GM10266 (cell line): ENCODE data around the gene SCAPER.

Experiments used
- DNase-seq: peaks from one replicate; pipeline ENCODE4 v3.0.0; 2012; ENCODE audit errors: extremely low spot score
- TF ChIP-seq, protein P1 (sequence below): IDR thresholded peaks from 2 replicates; pipeline ENCODE4 v1.5.1; 2012; ENCODE audit warnings: mild to moderate bottlenecking, low read depth; ENCODE audit not compliant: control insufficient read depth, insufficient read depth; ENCODE audit errors: missing control alignments

Gene SCAPER

DNA sequence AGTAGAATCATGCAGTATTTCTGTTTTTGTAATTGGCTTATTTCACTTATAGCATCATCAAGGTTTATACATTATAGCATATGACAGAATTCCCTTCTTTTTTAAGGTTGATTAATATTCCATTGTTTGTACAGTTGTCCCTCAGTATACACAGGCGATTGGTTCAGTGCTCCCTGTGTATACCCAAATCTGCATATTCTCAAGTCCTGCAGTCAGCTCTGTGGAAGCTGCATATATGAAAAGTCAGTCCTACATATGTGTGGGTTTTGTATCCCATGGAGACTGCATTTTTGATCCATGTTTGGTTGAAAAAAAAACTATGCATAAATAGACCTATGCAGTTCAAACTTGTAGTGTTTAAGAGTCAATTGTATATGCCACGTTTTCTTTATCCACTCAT is 440.9 kb downstream of the SCAPER start:
- TF ChIP-seq, protein P1, sequence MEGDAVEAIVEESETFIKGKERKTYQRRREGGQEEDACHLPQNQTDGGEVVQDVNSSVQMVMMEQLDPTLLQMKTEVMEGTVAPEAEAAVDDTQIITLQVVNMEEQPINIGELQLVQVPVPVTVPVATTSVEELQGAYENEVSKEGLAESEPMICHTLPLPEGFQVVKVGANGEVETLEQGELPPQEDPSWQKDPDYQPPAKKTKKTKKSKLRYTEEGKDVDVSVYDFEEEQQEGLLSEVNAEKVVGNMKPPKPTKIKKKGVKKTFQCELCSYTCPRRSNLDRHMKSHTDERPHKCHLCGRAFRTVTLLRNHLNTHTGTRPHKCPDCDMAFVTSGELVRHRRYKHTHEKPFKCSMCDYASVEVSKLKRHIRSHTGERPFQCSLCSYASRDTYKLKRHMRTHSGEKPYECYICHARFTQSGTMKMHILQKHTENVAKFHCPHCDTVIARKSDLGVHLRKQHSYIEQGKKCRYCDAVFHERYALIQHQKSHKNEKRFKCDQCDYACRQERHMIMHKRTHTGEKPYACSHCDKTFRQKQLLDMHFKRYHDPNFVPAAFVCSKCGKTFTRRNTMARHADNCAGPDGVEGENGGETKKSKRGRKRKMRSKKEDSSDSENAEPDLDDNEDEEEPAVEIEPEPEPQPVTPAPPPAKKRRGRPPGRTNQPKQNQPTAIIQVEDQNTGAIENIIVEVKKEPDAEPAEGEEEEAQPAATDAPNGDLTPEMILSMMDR = no peak

GRCh38 chr15:76460871-76461270 is 444.3 kb downstream of the SCAPER start:
- TF ChIP-seq, protein P1 = no peak
- no peak for DNase-seq

More for the DNA sequence above, 440.9 kb downstream of the SCAPER start:
- no peak for DNase-seq

GRCh38 chr15:76460347-76460746 is 444.8 kb downstream of the SCAPER start:
- DNase-seq = no peak
- TF ChIP-seq, protein P1 = no peak

GRCh38 chr15:76451540-76451939 is 453.6 kb downstream of the SCAPER start:
- TF ChIP-seq, protein P1 = no peak
- no peak for DNase-seq

DNA sequence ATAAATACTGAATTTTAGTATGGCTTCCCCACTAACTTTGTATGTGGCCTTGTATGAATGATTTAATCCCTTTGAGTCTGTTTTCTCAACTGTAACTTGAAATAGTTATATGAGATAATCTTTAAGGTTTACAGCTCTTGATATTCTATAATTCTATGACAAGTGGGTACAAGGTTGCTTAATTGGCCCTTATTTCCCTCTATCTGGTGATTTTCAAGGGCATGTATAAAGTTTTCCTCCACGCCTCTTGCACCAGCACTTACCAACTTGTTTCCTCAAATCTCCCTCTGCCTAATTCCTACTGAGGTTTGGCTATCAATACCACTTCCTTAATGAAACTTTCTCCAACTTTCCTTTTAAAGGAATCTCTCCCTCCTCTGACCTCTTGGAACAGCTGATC is 455.7 kb downstream of the SCAPER start:
- no peak for DNase-seq
- TF ChIP-seq, protein P1 = no peak

GRCh38 chr15:76448755-76449154 is 456.4 kb downstream of the SCAPER start:
- TF ChIP-seq, protein P1 = no peak

GRCh38 chr15:76447728-76448441 is 457.3 kb downstream of the SCAPER start:
- no peak for DNase-seq
- TF ChIP-seq, protein P1 = no peak

More at GRCh38 chr15:76448755-76449154, 456.4 kb downstream of the SCAPER start:
- no peak for DNase-seq
